ENCODE results near the gene ARHGAP10. TPM values are rescaled to one million over a fixed set of nuclear protein-coding genes. Genes with fewer than 3 reads are reported as not detected.

The ARHGAP10 gene
- total RNA-seq, 2 experiments from 2014 or later = 6.3 to 7.1 TPM

- Mint-ChIP-seq H3K27ac (no peak overlapping the region), H3K4me3 (no peak overlapping the region), H3K4me1 (ENCODE audit: low read depth) (no peaks in the 10 kb centered on the region), H3K27me3 (ENCODE audit: low read depth) (peaks cover 2% of the 10 kb centered on the region), H3K9me3 (ENCODE audit: insufficient read depth) (no peaks in the 10 kb centered on the region), H3K36me3 (ENCODE audit: low read depth) (no peaks in the 10 kb centered on the region)
- ATAC-seq (no peak), DNase-seq (no peak)
- POLR2A ChIA-PET = no interaction called here
- CTCF ChIA-PET = no interaction called here
These were observed 233.2 kb downstream of the ARHGAP10 start for GRCh38 chr4:147965056-147965455.

- POLR2A ChIA-PET = no interaction called here
- ATAC-seq = no peak
These were observed 234.0 kb downstream of the ARHGAP10 start for GRCh38 chr4:147965873-147966272.

GRCh38 chr4:147968641-147969040, 236.8 kb downstream of the ARHGAP10 start:
- H3K4me3 Mint-ChIP-seq = no peak overlapping the region
- CTCF ChIA-PET = no interaction called here
- H3K9me3 Mint-ChIP-seq (ENCODE audit: insufficient read depth) = no peaks in the 10 kb centered on the region
- H3K36me3 Mint-ChIP-seq (ENCODE audit: low read depth) = no peaks in the 10 kb centered on the region
- DNase-seq (no peak), ATAC-seq (no peak)
- POLR2A ChIA-PET = no interaction called here
- H3K4me1 Mint-ChIP-seq (ENCODE audit: low read depth) = no peaks in the 10 kb centered on the region
- peaks cover 2% of the 10 kb centered on the region for H3K27me3 Mint-ChIP-seq (ENCODE audit: low read depth)
- no peak overlapping the region for H3K27ac Mint-ChIP-seq

More at GRCh38 chr4:147965873-147966272, 234.0 kb downstream of the ARHGAP10 start:
- Mint-ChIP-seq H3K36me3 (ENCODE audit: low read depth) (no peaks in the 10 kb centered on the region), H3K9me3 (ENCODE audit: insufficient read depth) (no peaks in the 10 kb centered on the region), H3K27ac (no peak overlapping the region), H3K27me3 (ENCODE audit: low read depth) (peaks cover 2% of the 10 kb centered on the region), H3K4me1 (ENCODE audit: low read depth) (no peaks in the 10 kb centered on the region), H3K4me3 (no peak overlapping the region)
- no peak for DNase-seq
- CTCF ChIA-PET = no interaction called here

DNA sequence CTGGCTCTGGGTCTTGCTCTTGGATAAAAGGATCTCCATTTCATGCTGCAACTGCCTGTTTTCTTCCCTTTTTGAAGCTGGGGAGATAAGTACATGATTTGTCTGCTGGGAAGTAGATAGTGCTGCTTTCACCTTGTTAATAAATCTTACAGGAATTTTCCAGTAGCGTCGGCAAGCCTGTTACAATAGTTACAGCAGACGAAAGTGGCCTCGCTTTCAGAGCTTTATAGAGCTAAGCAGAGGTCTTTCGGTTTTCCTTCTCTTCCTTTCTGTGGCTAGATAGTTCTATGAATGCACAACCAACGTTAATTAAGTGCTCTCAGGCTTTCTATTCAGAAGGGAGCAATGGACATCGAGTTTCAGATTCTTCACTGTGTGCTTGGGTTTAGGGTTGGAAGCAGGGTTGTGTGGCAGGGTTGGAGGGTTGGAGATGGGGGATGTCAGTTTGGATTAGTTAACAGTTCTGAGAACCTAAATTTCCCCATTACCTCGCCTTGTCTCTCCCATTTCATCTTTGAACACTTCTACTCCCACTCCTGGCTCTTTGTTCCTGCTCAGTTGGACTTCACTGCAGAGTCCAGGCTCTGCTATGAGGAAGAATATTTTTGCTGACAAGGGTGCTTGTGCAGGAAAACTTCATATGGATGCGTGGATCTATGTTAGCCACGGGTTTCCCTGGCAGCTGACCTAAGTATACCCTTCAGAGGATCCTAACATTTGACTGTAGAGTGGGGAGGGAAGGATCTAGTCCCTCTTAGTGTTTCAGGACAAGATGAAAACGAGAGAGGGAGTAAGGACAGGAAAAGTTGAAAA, 237.9 kb downstream of the ARHGAP10 start:
- H3K4me3 Mint-ChIP-seq = no peak overlapping the region
- no peak for ATAC-seq
- peaks cover 2% of the 10 kb centered on the region for H3K27me3 Mint-ChIP-seq (ENCODE audit: low read depth)
- no peaks in the 10 kb centered on the region for H3K4me1 Mint-ChIP-seq (ENCODE audit: low read depth)
- H3K27ac Mint-ChIP-seq = no peak overlapping the region
- no peak for DNase-seq
- no peaks in the 10 kb centered on the region for H3K9me3 Mint-ChIP-seq (ENCODE audit: insufficient read depth)
- no peaks in the 10 kb centered on the region for H3K36me3 Mint-ChIP-seq (ENCODE audit: low read depth)
- ChIA-PET CTCF (interaction anchor here (0.8 kb wide), 1 partner anchor 14 kb away, joined by 4 read pairs; no protein-coding TSS in a partner anchor), POLR2A (no interaction called here)

- H3K4me3 Mint-ChIP-seq = no peak overlapping the region
- POLR2A ChIA-PET = no interaction called here
These were observed 239.2 kb downstream of the ARHGAP10 start for GRCh38 chr4:147971116-147971515.

GRCh38 chr4:147975325-147975724, 243.4 kb downstream of the ARHGAP10 start:
- Mint-ChIP-seq H3K4me3 (no peak overlapping the region), H3K27ac (no peak overlapping the region), H3K9me3 (ENCODE audit: insufficient read depth) (no peaks in the 10 kb centered on the region), H3K27me3 (ENCODE audit: low read depth) (no peaks in the 10 kb centered on the region), H3K36me3 (ENCODE audit: low read depth) (peaks cover 2% of the 10 kb centered on the region), H3K4me1 (ENCODE audit: low read depth) (peaks cover 2% of the 10 kb centered on the region)
- ChIA-PET POLR2A (no interaction called here), CTCF (interaction anchor here (0.7 kb wide), 1 partner anchor 205 kb away, joined by 3 read pairs; no protein-coding TSS in a partner anchor)
- ATAC-seq (no peak), DNase-seq (no peak)

More at GRCh38 chr4:147971116-147971515, 239.2 kb downstream of the ARHGAP10 start:
- DNase-seq (no peak), ATAC-seq (no peak)
- CTCF ChIA-PET = no interaction called here
- no peaks in the 10 kb centered on the region for H3K4me1 Mint-ChIP-seq (ENCODE audit: low read depth)
- H3K36me3 Mint-ChIP-seq (ENCODE audit: low read depth) = no peaks in the 10 kb centered on the region
- no peaks in the 10 kb centered on the region for H3K27me3 Mint-ChIP-seq (ENCODE audit: low read depth)
- no peak overlapping the region for H3K27ac Mint-ChIP-seq
- no peaks in the 10 kb centered on the region for H3K9me3 Mint-ChIP-seq (ENCODE audit: insufficient read depth)

GRCh38 chr4:147975933-147976928, 244.3 kb downstream of the ARHGAP10 start:
- Mint-ChIP-seq H3K27me3 (ENCODE audit: low read depth) (no peaks in the 10 kb centered on the region), H3K4me1 (ENCODE audit: low read depth) (peaks cover 11% of the 10 kb centered on the region)
- CTCF ChIA-PET = interaction anchor here (1.7 kb wide), 1 partner anchor 109 kb away, joined by 5 read pairs; no protein-coding TSS in a partner anchor

GRCh38 chr4:147980586-147980985, 248.7 kb downstream of the ARHGAP10 start:
- H3K4me3 Mint-ChIP-seq = no peak overlapping the region
- no peaks in the 10 kb centered on the region for H3K9me3 Mint-ChIP-seq (ENCODE audit: insufficient read depth)
- no peaks in the 10 kb centered on the region for H3K27me3 Mint-ChIP-seq (ENCODE audit: low read depth)
- DNase-seq (no peak), ATAC-seq (no peak)
- peaks cover 21% of the 10 kb centered on the region for H3K4me1 Mint-ChIP-seq (ENCODE audit: low read depth)
- ChIA-PET CTCF (no interaction called here), POLR2A (no interaction called here)
- peak overlapping the region; percentile 2 for H3K27ac Mint-ChIP-seq
- peaks cover 2% of the 10 kb centered on the region for H3K36me3 Mint-ChIP-seq (ENCODE audit: low read depth)

More at GRCh38 chr4:147975933-147976928, 244.3 kb downstream of the ARHGAP10 start:
- ATAC-seq = no peak
- POLR2A ChIA-PET = interaction anchor here (0.6 kb wide), 1 partner anchor 933 kb away, joined by 3 read pairs; no protein-coding TSS in a partner anchor
- no peak overlapping the region for H3K4me3 Mint-ChIP-seq
- H3K9me3 Mint-ChIP-seq (ENCODE audit: insufficient read depth) = no peaks in the 10 kb centered on the region
- peaks cover 2% of the 10 kb centered on the region for H3K36me3 Mint-ChIP-seq (ENCODE audit: low read depth)
- H3K27ac Mint-ChIP-seq = no peak overlapping the region
- no peak for DNase-seq

- Mint-ChIP-seq H3K27ac (no peak overlapping the region), H3K4me1 (ENCODE audit: low read depth) (peaks cover 21% of the 10 kb centered on the region), H3K27me3 (ENCODE audit: low read depth) (no peaks in the 10 kb centered on the region), H3K36me3 (ENCODE audit: low read depth) (peaks cover 2% of the 10 kb centered on the region), H3K4me3 (no peak overlapping the region), H3K9me3 (ENCODE audit: insufficient read depth) (no peaks in the 10 kb centered on the region)
- ChIA-PET POLR2A (no interaction called here), CTCF (no interaction called here)
- no peak for DNase-seq
- ATAC-seq = no peak
These were observed 249.4 kb downstream of the ARHGAP10 start for GRCh38 chr4:147981305-147981704.

DNA sequence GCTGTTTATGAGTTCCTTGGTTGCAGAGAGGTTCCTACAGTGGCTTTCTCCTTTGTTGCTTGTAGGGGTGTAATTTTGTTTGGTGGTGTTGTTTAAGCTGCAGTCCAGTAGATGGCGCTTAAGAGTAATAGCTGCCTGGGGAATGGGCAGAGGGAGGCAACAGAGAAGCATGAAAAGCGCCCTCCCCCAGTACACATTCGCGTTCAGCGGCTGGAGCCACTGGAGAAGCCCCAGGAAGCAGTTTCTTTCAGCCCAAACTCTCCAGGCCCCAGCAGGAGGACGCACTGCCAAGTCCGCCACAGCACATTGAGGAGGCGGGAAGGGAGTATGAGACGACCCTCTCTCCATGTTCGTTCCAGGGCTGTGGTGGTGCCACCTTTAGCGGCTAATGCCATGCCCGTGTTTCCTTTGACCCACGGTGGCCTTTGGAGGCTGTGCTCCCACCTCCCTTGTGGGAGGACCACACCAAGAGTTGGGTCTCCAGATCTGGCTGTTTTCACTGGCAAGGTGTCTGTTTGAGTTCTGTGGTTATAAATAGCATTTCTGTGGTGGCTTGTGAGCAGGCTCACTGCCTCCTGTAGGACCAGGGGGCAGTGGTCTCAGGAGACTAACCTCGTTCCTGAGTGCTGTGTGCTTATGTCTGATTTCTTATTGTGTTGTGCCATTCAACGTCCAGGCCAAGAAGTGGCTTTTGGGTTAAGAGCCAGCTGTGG, 252.3 kb downstream of the ARHGAP10 start:
- no peak overlapping the region for H3K4me3 Mint-ChIP-seq
- ATAC-seq = peak; percentile 76
- peak; percentile 57 for DNase-seq
- H3K27me3 Mint-ChIP-seq (ENCODE audit: low read depth) = no peaks in the 10 kb centered on the region
- H3K36me3 Mint-ChIP-seq (ENCODE audit: low read depth) = no peaks in the 10 kb centered on the region
- POLR2A ChIA-PET = interaction anchor here (0.6 kb wide), 1 partner anchor 606 kb away, joined by 3 read pairs; no protein-coding TSS in a partner anchor
- peaks cover 21% of the 10 kb centered on the region for H3K4me1 Mint-ChIP-seq (ENCODE audit: low read depth)
- CTCF ChIA-PET = interaction anchor here (0.7 to 1.6 kb wide), 10 partner anchors 15 to 248 kb away, joined by 3 to 6 read pairs (median 4); no protein-coding TSS in a partner anchor
- no peak overlapping the region for H3K27ac Mint-ChIP-seq
- no peaks in the 10 kb centered on the region for H3K9me3 Mint-ChIP-seq (ENCODE audit: insufficient read depth)

DNA sequence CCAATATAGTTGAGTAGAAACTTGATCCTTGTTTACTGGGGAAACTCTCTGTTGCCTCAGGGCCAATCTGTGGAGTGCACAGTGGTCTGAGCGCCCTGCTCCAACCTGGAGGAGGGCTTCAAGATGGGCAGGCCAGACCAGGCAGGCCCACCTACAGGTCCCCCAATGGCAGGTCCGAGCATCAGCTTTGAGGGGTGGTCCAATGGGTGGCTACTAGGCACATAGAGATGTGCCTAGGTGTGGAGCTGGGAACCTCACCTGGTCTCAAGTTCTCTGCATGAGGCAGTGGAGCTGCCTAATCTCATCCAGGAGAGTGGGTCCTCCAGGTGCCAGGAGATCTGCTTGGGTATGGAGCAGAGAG, 252.9 kb downstream of the ARHGAP10 start:
- H3K4me1 Mint-ChIP-seq (ENCODE audit: low read depth) = peaks cover 21% of the 10 kb centered on the region
- no peak for DNase-seq
- H3K27me3 Mint-ChIP-seq (ENCODE audit: low read depth) = no peaks in the 10 kb centered on the region
- H3K27ac Mint-ChIP-seq = no peak overlapping the region
- no peaks in the 10 kb centered on the region for H3K9me3 Mint-ChIP-seq (ENCODE audit: insufficient read depth)
- no peak for ATAC-seq
- ChIA-PET CTCF (interaction anchor here (0.6 to 1.6 kb wide), 8 partner anchors 39 to 248 kb away, joined by 3 to 6 read pairs (median 4); no protein-coding TSS in a partner anchor), POLR2A (no interaction called here)
- H3K36me3 Mint-ChIP-seq (ENCODE audit: low read depth) = no peaks in the 10 kb centered on the region
- no peak overlapping the region for H3K4me3 Mint-ChIP-seq

Measured in activated CD8-positive, alpha-beta T cell treated with anti-CD3 and anti-CD28 coated beads, Interleukin-2, amount 10 ng/mL, durations not matched to agents 7 days and 5 days (primary cell).